ENCODE measurements around the gene CCNA1. TPM values are rescaled to one million over a fixed set of nuclear protein-coding genes. Genes with fewer than 3 reads are reported as not detected.
A peak's percentile ranks its signal among the peaks of the same experiment; 100 is the strongest.

Gene CCNA1
- total and polyA plus RNA-seq, 12 donors = 0.20 to 1.1 (median 0.38) TPM; not detected in 3

DNA sequence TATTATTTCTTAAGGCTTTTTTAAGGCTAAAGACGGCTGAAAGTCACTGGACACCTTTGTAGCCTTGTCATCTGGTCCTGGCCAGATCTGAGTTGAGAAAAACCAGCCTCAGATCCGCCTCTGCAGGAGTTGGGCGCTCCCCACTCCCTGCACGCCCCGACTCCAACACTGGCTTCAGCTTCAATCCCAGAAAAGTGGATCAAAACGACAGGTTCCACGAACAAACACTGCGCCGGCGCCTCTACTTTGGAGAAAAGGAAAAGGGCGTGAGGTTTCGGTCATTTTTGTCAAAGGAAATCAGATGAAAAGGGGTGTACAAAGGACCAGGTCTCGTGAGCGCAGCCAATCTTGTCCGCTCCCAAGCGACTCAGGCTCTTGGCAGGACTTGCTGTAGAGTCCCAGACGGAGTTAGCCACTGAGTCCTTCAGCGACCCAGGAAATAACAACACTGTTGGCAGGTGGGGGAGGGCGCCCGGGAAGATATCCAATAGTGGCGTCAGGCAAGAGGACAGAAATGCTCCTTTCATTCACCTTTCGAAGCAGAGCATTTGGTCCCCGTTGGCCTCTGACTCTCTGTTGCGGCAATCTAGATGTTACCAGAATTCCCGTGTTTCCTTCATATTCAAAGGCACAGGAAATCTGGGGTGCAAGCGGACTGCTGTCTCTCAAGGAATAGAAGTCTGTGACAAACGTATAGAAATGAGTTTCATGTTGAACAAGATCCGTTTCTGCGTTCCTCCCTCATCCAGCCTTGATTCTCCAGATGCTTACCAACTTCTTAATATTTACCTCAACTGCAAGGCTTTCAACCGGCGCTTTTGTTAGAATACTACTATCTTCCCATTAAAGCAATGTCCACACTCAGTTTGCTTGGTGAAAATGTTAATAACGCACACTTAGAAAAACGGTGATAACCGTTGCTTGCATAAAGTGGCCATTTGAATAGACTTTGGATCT lies 1.8 kb upstream of the CCNA1 start:
- H3K36me3 ChIP-seq = no peaks in the 10 kb centered on the region
- DNase-seq = peak; percentile 18 to 19
- peaks cover 0 to 53% (median 47%) of the 10 kb centered on the region in 7 donors for H3K27me3 ChIP-seq
- ATAC-seq = peak in 5 of 8 donors; percentile 49 to 83 (median 65)
- no peak for TF ChIP-seq CTCF (IDR thresholded peaks at IDR 0.05)
- 7% methylated on average over 34 of the region's 34 CpGs for WGBS, 2 donors
- H3K4me1 ChIP-seq = peaks cover 5 to 29% (median 21%) of the 10 kb centered on the region in 9 donors
- peaks cover 0 to 12% (median under 1%) of the 10 kb centered on the region in 11 donors for H3K9me3 ChIP-seq
- intact Hi-C loops (cut with DNase I) = no loop called here
- H3K4me3 ChIP-seq = peak overlapping the region in 7 of 10 donors; percentile 0 to 68 (median 49)
- H3K27ac ChIP-seq = no peak overlapping the region

GRCh38 chr13:36431204-36432105 lies 840 bp upstream of the CCNA1 start:
- no peak for TF ChIP-seq CTCF (IDR thresholded peaks at IDR 0.05)
- Histone ChIP-seq H3K27ac (no peak overlapping the region), H3K4me1 (peaks cover 5 to 29% (median 21%) of the 10 kb centered on the region in 9 donors), H3K4me3 (peak overlapping the region; percentile 32 to 68 (median 56)), H3K27me3 (peaks cover 0 to 53% (median 47%) of the 10 kb centered on the region in 7 donors), H3K9me3 (peaks cover 0 to 3% (median 0%) of the 10 kb centered on the region in 11 donors), H3K36me3 (no peaks in the 10 kb centered on the region)
- 1% methylated on average over 85 of the region's 85 CpGs for WGBS, 2 donors
- DNase-seq = peak in 1 of 2 donors; percentile 17
- intact Hi-C loops (cut with DNase I) = no loop called here
- ATAC-seq = peak in 7 of 8 donors; percentile 27 to 71 (median 46)

DNA sequence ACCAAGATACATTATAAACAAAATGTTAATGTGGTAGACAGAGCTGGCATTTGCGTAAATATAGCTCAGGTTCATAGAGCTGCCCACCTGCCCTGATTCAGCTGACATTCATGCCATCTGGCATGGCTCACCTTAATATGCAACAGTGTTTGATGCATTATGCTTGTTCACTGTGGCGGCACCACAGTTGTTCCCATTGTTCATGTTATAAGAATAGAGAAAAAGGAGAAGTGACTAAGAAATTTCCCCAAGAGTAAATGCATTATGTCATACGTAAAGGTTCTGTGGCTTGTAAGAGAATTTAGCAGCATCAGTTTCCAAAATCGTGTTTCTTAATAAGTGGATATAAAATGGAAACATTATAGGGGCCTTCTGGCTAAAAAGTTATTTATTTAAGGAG lies 4.5 kb downstream of the CCNA1 start:
- Histone ChIP-seq H3K27ac (no peak overlapping the region), H3K4me1 (peaks cover 1 to 12% (median 5%) of the 10 kb centered on the region in 9 donors), H3K36me3 (no peaks in the 10 kb centered on the region), H3K4me3 (no peak overlapping the region), H3K9me3 (no peaks in the 10 kb centered on the region), H3K27me3 (peaks cover 0 to 24% (median 10%) of the 10 kb centered on the region in 7 donors)
- WGBS, 2 donors = 79 to 85% methylated on average over 4 of the region's 4 CpGs
- no peak for TF ChIP-seq CTCF (IDR thresholded peaks at IDR 0.05)
- no peak for DNase-seq
- intact Hi-C loops (cut with DNase I) = no loop called here
- ATAC-seq = no peak
